Keratinocyte (primary cell): ENCODE measurements around the gene NDUFAF8. TPM values are rescaled to one million over a fixed set of nuclear protein-coding genes. Genes with fewer than 3 reads are reported as not detected.

Experiments used
- DNase-seq: peaks from one replicate; pipeline ENCODE4 v3.0.0-alpha.2; 2011; ENCODE audit warnings: low read depth, missing footprints, low spot score
- FAIRE-seq: peaks from 2 replicates; lab custom pipeline; 2011; peaks lifted over from hg19 to GRCh38; lab: Jason Lieb, UNC
- H2AFZ ChIP-seq: 2 replicates; pipeline ENCODE4 v1.6.0; 2012; ENCODE audit warnings: low read length, control low read depth, inconsistent platforms; ENCODE audit not compliant: control insufficient read depth
- H3K27ac ChIP-seq: 2 replicates; pipeline ENCODE4 v1.5.1; 2011; ENCODE audit warnings: low read length; ENCODE audit not compliant: control insufficient read depth, insufficient read depth
- H3K27me3 ChIP-seq: 3 replicates; pipeline ENCODE4 v1.6.0; 2011; ENCODE audit warnings: low read length; ENCODE audit not compliant: control insufficient read depth, insufficient read depth; ENCODE audit errors: extremely low read depth
- H3K36me3 ChIP-seq, 2 experiments: 2 replicates in 1 of 2; 3 replicates in 1 of 2; pipeline ENCODE4 v1.5.1; 2011; ENCODE audit warnings: low read length in 2 of 2, mild to moderate bottlenecking in 1 of 2; ENCODE audit not compliant: control insufficient read depth in 2 of 2, insufficient read depth in 2 of 2; ENCODE audit errors: extremely low read depth in 1 of 2
- H3K4me1 ChIP-seq: 3 replicates; pipeline ENCODE4 v1.5.1; 2011; ENCODE audit warnings: low read length; ENCODE audit not compliant: control insufficient read depth, insufficient read depth; ENCODE audit errors: extremely low read depth
- H3K4me2 ChIP-seq: 3 replicates; pipeline ENCODE4 v1.6.0; 2011; ENCODE audit warnings: low read depth, low read length; ENCODE audit not compliant: control insufficient read depth, insufficient read depth; ENCODE audit errors: extremely low read depth
- H3K4me3 ChIP-seq, 3 experiments: fragments of 200-600 bp in 1 of 3; sonication (generic) in 1 of 3; 2 replicates in 2 of 3; 3 replicates in 1 of 3; pipeline ENCODE4 v1.5.1; 2011 to 2016; ENCODE audit warnings: low read length in 3 of 3, mild to moderate bottlenecking in 3 of 3, control low read depth in 2 of 3, inconsistent platforms in 1 of 3, low read depth in 1 of 3, mixed read lengths in 1 of 3, mixed run types in 1 of 3, moderate library complexity in 1 of 3; ENCODE audit not compliant: control insufficient read depth in 2 of 3, insufficient read depth in 2 of 3; ENCODE audit errors: extremely low read depth in 1 of 3
- H3K79me2 ChIP-seq: 2 replicates; pipeline ENCODE4 v1.6.0; 2012; ENCODE audit warnings: low read length; ENCODE audit not compliant: control insufficient read depth, insufficient read depth
- H3K9ac ChIP-seq: 3 replicates; pipeline ENCODE4 v1.6.0; 2011; ENCODE audit warnings: low read length; ENCODE audit not compliant: control insufficient read depth, insufficient read depth; ENCODE audit errors: extremely low read depth
- H3K9me1 ChIP-seq: 3 replicates; pipeline ENCODE4 v1.6.0; 2011; ENCODE audit warnings: low read length; ENCODE audit not compliant: control insufficient read depth, insufficient read depth; ENCODE audit errors: extremely low read depth
- H3K9me3 ChIP-seq: 2 replicates; pipeline ENCODE4 v1.5.1; 2012; ENCODE audit warnings: low read depth, low read length; ENCODE audit not compliant: control insufficient read depth
- H4K20me1 ChIP-seq: 3 replicates; pipeline ENCODE4 v1.6.0; 2011; ENCODE audit warnings: low read length; ENCODE audit not compliant: control insufficient read depth, insufficient read depth; ENCODE audit errors: extremely low read depth
- CTCF ChIP-seq, 3 experiments: IDR thresholded peaks in 1 of 3; conservative IDR thresholded peaks in 1 of 3; optimal IDR thresholded peaks in 1 of 3; 2 replicates in 2 of 3; 3 replicates in 1 of 3; pipeline versions ENCODE3 to v1.5.1; 2011; ENCODE audit warnings: low read length in 3 of 3, mild to moderate bottlenecking in 3 of 3, moderate library complexity in 2 of 3, control low read depth in 1 of 3, inconsistent platforms in 1 of 3; ENCODE audit not compliant: insufficient read depth in 2 of 3; ENCODE audit errors: extremely low read depth in 1 of 3
- EZH2 ChIP-seq: IDR thresholded peaks from one replicate; pipeline ENCODE4 v1.6.1; 2012; ENCODE audit warnings: inconsistent platforms, mild to moderate bottlenecking, low read length, moderate library complexity
- dilution Hi-C: fragments of 300-500 bp; cut with MboI; formaldehyde crosslinking; loops from one replicate; pipeline ENCODE4 v1.7.0; 2020; ENCODE audit warnings: low sequenced_read_pairs; ENCODE audit not compliant: extremely low pct_ligation_motif_present
- polyA plus RNA-seq, 5 experiments: library from polyadenylated mRNA; depleted of rRNA in 3 of 5; stranded (reverse) in 3 of 5; stranded (forward) in 1 of 5; unstranded in 1 of 5; fragments of >200 nt; gene quantifications; 1 replicate in 1 of 5; 2 replicates in 3 of 5; 3 replicates in 1 of 5; pipeline versions ENCODE4 v1.2.1 to v1.2.3, GENCODE V29; 2011 to 2012; ENCODE audit warnings: missing spikeins in 2 of 5, low read depth in 1 of 5, low replicate concordance in 1 of 5

NDUFAF8 gene
- polyA plus RNA-seq, 1 donor (not counting 4 experiments of a cell fraction or from before 2014, with no cell fraction given), result 171 TPM

- Histone ChIP-seq H3K4me1 (peaks cover 14% of the 10 kb centered on the region), H3K27ac (no peak overlapping the region), H4K20me1 (peaks cover 12% of the 10 kb centered on the region), H3K36me3 (peaks cover 12 to 21% of the 10 kb centered on the region in 2 experiments), H3K9me1 (no peaks in the 10 kb centered on the region), H3K9me3 (no peaks in the 10 kb centered on the region), H3K4me3 (no peak overlapping the region), H3K79me2 (peaks cover 4% of the 10 kb centered on the region), H3K27me3 (no peaks in the 10 kb centered on the region), H3K4me2 (no peak overlapping the region), H2AFZ (no peak overlapping the region), H3K9ac (no peak overlapping the region)
- DNase-seq (no peak), FAIRE-seq (no peak)
- no peak for TF ChIP-seq CTCF (optimal IDR thresholded peaks at IDR 0.05 in 1 of 3, IDR thresholded peaks at IDR 0.05 in 1 of 3, conservative IDR thresholded peaks at IDR 0.05 in 1 of 3; ENCODE audit: extremely low read depth in 1 of 3, insufficient read depth in 2 of 3, low read length in 3 of 3)
- no peak for TF ChIP-seq EZH2
- dilution Hi-C loops, result no loop called here
These were observed 12.7 kb downstream of the NDUFAF8 start for GRCh38 chr17:81251709-81252301.

GRCh38 chr17:81252326-81252986 lies 13.3 kb downstream of the NDUFAF8 start:
- no peak overlapping the region for H3K4me3 ChIP-seq
- no peak overlapping the region for H2AFZ ChIP-seq
- H3K9ac ChIP-seq, result no peak overlapping the region
- peaks cover 12 to 21% of the 10 kb centered on the region in 2 experiments for H3K36me3 ChIP-seq
- DNase-seq (no peak), FAIRE-seq (no peak)
- H3K4me2 ChIP-seq, result no peak overlapping the region
- H4K20me1 ChIP-seq, result peaks cover 12% of the 10 kb centered on the region
- H3K9me3 ChIP-seq, result no peaks in the 10 kb centered on the region
- H3K27me3 ChIP-seq, result no peaks in the 10 kb centered on the region
- peaks cover 14% of the 10 kb centered on the region for H3K4me1 ChIP-seq
- dilution Hi-C loops, result no loop called here
- H3K79me2 ChIP-seq, result peaks cover 4% of the 10 kb centered on the region
- H3K9me1 ChIP-seq, result no peaks in the 10 kb centered on the region
- no peak overlapping the region for H3K27ac ChIP-seq
- TF ChIP-seq EZH2 (no peak), CTCF (optimal IDR thresholded peaks at IDR 0.05 in 1 of 3, IDR thresholded peaks at IDR 0.05 in 1 of 3, conservative IDR thresholded peaks at IDR 0.05 in 1 of 3; ENCODE audit: extremely low read depth in 1 of 3, insufficient read depth in 2 of 3, low read length in 3 of 3) (no peak)
